ENCODE data around the gene IGFBPL1. TPM values are rescaled to one million over a fixed set of nuclear protein-coding genes. Genes with fewer than 3 reads are reported as not detected.

Gene IGFBPL1
- total RNA-seq, 1 experiment from 2014 or later: 37.9 TPM

DNA sequence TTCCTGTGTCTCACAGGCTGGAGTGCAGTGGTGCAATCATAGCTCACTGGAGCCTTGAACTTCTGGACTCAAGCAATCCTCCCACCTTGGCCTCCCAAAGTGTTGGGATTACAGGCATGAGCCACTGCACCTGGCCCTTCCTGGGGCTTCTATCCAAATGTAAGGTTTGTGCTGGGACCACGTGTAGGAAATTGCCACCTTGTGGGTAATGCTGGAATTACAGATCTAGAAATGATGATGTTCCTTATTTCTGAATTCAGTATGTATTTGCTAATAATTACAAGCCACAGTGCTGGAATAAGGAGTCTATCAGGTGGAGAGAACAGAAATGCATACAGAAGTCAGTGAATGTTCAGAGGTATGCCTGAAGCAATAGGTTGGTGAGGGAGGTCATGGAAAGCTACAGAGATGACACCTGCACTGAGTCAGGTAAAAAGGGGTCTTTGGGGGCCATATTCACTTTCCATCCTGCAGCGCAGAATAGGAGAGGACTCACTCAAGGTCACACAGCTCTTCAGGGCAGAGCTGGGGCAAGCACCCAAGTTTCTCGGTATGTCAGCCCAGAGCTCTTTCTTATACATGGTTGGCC, 8.8 kb upstream of the IGFBPL1 start:
- H4K5ac ChIP-seq (ENCODE audit: insufficient read length, low read depth, low read length): no peak overlapping the region
- Mint-ChIP-seq H3K36me3 (ENCODE audit: insufficient read depth in 1 of 3, low read depth in 3 of 3) (no peaks in the 10 kb centered on the region), H3K4me3 (no peak overlapping the region), H3K27me3 (ENCODE audit: low read depth) (peaks cover 18% of the 10 kb centered on the region), H3K27ac (no peak overlapping the region), H3K4me1 (peaks cover 18 to 26% of the 10 kb centered on the region in 2 experiments), H3K9me3 (no peaks in the 10 kb centered on the region; a peak in 1 of 5 replicates)
- no peak overlapping the region for H3K4ac ChIP-seq (ENCODE audit: low read depth, low read length)
- H3K56ac ChIP-seq (ENCODE audit: insufficient read length, low read depth, low read length): no peak overlapping the region
- H3K27ac ChIP-seq (ENCODE audit: insufficient read length, low read depth, low read length): no peak overlapping the region
- TF ChIP-seq, protein P1, sequence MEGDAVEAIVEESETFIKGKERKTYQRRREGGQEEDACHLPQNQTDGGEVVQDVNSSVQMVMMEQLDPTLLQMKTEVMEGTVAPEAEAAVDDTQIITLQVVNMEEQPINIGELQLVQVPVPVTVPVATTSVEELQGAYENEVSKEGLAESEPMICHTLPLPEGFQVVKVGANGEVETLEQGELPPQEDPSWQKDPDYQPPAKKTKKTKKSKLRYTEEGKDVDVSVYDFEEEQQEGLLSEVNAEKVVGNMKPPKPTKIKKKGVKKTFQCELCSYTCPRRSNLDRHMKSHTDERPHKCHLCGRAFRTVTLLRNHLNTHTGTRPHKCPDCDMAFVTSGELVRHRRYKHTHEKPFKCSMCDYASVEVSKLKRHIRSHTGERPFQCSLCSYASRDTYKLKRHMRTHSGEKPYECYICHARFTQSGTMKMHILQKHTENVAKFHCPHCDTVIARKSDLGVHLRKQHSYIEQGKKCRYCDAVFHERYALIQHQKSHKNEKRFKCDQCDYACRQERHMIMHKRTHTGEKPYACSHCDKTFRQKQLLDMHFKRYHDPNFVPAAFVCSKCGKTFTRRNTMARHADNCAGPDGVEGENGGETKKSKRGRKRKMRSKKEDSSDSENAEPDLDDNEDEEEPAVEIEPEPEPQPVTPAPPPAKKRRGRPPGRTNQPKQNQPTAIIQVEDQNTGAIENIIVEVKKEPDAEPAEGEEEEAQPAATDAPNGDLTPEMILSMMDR (conservative IDR thresholded peaks at IDR 0.05): peak; percentile 72
- no peaks in the 10 kb centered on the region for H4K20me1 ChIP-seq (ENCODE audit: control insufficient read depth, insufficient read depth, insufficient read length)
- no peak overlapping the region for H2BK20ac ChIP-seq (ENCODE audit: low read depth, low read length, poor library complexity, severe bottlenecking)
- no peaks in the 10 kb centered on the region; the same call in 1 of the 2 replicates for H3K27me3 ChIP-seq (ENCODE audit: insufficient read depth, low read length)
- no peak overlapping the region for H3K23ac ChIP-seq (ENCODE audit: insufficient read length, low read depth, low read length)
- no peak overlapping the region for H3K14ac ChIP-seq (ENCODE audit: insufficient read depth, low read length)
- no peaks in the 10 kb centered on the region for H3K79me1 ChIP-seq (ENCODE audit: insufficient read depth, low read depth, low read length, poor library complexity, severe bottlenecking)
- WGBS (ENCODE audit: extremely low coverage, insufficient read length, low lambda C conversion rate): no CpG with 5 or more reads among the region's 3 CpGs
- no peak overlapping the region for H2AK5ac ChIP-seq (ENCODE audit: insufficient read length, low read length)
- no peak overlapping the region for H4K91ac ChIP-seq (ENCODE audit: insufficient read length, low read depth, low read length)
- no peaks in the 10 kb centered on the region for H3K9me3 ChIP-seq (ENCODE audit: control insufficient read depth, low read depth, low read length)
- no peak overlapping the region for H3T11ph ChIP-seq (ENCODE audit: low read length)
- no peaks in the 10 kb centered on the region for H3K4me1 ChIP-seq (ENCODE audit: insufficient read depth, low read length)
- no peak overlapping the region for H2BK15ac ChIP-seq (ENCODE audit: low read depth, low read length)
- no peak overlapping the region for H4K8ac ChIP-seq (replicated peaks; ENCODE audit: insufficient read length, low read depth, low read length)
- DNase-seq: no peak
- no peak overlapping the region for H2BK5ac ChIP-seq (ENCODE audit: insufficient read length, low read length)
- H2AFZ ChIP-seq (ENCODE audit: low read length): no peak overlapping the region
- H2BK120ac ChIP-seq (ENCODE audit: low read depth, low read length, poor library complexity, severe bottlenecking): no peak overlapping the region
- H3K79me2 ChIP-seq (ENCODE audit: insufficient read depth, low read length): no peaks in the 10 kb centered on the region
- H2BK12ac ChIP-seq (ENCODE audit: insufficient read length, low read depth, low read length): no peak overlapping the region
- no peak overlapping the region for H3K9ac ChIP-seq (ENCODE audit: extremely low read depth, insufficient read length, low read length)
- no peak overlapping the region for H3K4me2 ChIP-seq (ENCODE audit: insufficient read depth, insufficient read length, low read length)
- no peaks in the 10 kb centered on the region for H3K23me2 ChIP-seq (ENCODE audit: insufficient read length, low read depth, low read length, poor library complexity, severe bottlenecking)
- H3K18ac ChIP-seq (ENCODE audit: insufficient read length, low read depth, low read length): no peak overlapping the region
